Measurements from ENCODE around the gene L3MBTL2.

Gene L3MBTL2

GRCh38 chr22:41273128-41273527 lies 68.0 kb downstream of the L3MBTL2 start:
- DNase-seq (ENCODE audit: low read depth in 2 of 2): no peak

DNA sequence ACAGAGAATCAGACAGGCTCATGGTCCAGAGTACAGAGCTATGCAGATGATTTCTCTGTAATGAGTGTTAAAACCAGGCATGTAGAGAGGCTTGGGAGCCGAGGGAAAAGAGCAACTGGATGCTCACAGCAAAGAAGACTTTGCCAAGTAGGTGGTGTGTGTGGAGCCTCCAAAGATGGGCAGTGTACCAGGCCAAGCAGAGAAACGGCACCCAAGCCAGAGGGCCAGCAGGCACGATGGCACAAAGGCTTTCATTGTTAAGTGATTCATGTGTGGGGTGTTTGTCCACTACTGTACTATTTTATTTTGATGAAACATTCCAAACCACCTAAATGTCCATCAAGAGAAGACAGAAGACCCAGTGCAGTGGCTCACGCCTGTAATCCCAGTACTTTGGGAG lies 69.7 kb downstream of the L3MBTL2 start:
- DNase-seq (ENCODE audit: low read depth in 2 of 2): no peak

DNA sequence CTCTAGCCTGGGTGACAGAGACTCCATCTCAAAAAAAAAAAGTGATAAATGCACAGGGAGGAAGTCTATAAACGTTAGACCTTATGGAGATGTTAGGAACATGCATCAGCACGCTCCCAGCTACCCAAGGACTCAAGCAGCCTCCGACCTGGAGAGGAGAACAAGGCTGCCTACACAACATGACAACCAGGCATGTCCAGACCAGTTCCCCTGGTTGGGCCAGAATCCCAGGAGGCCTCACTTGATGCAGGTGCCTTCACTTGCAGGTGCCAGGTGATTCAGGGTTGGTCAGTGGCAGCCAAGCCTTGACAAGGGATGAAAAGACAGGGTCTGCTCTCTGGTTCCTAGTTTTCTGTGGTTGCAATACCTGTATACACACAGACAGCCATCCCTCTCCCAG lies 75.0 kb downstream of the L3MBTL2 start:
- no peak for DNase-seq (ENCODE audit: low read depth in 2 of 2)

DNA sequence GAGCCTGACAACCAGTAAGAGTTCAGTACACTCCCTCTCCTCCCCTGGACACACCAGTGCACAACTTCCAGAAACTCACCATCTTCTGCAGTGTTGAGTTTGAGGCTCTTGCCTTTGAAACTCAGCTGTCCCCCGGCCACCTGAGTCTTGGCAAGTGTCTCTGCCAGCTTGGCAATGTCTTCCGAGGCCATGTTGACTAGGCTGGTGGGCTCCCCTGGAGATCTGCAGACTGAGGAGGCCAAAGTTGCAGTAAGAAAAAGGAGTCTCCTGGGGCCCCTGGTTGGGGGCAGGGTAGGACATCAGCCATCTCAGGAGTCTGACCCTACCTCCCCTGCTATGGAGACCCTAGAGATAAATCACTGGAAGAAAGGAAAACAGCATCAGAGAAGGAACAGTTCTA lies 75.7 kb downstream of the L3MBTL2 start:
- no peak for DNase-seq (ENCODE audit: low read depth in 2 of 2)

Data from stimulated activated CD4-positive, alpha-beta T cell treated with anti-CD3 and anti-CD28 coated beads, Interleukin-15, amount 100 ng/mL, for 48 hours (primary cell).